BLaER1 (cell line): ENCODE results near the gene HIGD2A.
A peak's percentile ranks its signal among the peaks of the same experiment; 100 is the strongest.

Experiments
- H3K27ac ChIP-seq: shearing (Covaris generic); formaldehyde crosslinking; 2 replicates; pipeline ENCODE4 v1.8.1; 2022
- H3K27me3 ChIP-seq: shearing (Covaris generic); formaldehyde crosslinking; 2 replicates; pipeline ENCODE4 v1.8.1; 2022
- H3K36me3 ChIP-seq: shearing (Covaris generic); formaldehyde crosslinking; 2 replicates; pipeline ENCODE4 v1.8.1; 2022
- H3K4me1 ChIP-seq: shearing (Covaris generic); formaldehyde crosslinking; 2 replicates; pipeline ENCODE4 v1.8.1; 2022
- H3K4me2 ChIP-seq: shearing (Covaris generic); formaldehyde crosslinking; 2 replicates; pipeline ENCODE4 v1.8.1; 2022
- H3K4me3 ChIP-seq: shearing (Covaris generic); formaldehyde crosslinking; 2 replicates; pipeline ENCODE4 v1.8.1; 2022
- H3K9ac ChIP-seq: shearing (Covaris generic); formaldehyde crosslinking; 2 replicates; pipeline ENCODE4 v1.8.1; 2022
- H3K9me3 ChIP-seq: shearing (Covaris generic); formaldehyde crosslinking; 2 replicates; pipeline ENCODE4 v1.8.1; 2022
- H4K20me1 ChIP-seq: shearing (Covaris generic); formaldehyde crosslinking; 2 replicates; pipeline ENCODE4 v1.8.1; 2022
- Cebpa-rat ChIP-seq: shearing (Covaris generic); IDR thresholded peaks from 2 replicates; pipeline ENCODE4 v1.8.1; 2022

Gene HIGD2A

GRCh38 chr5:176391999-176392398, 3.4 kb downstream of the HIGD2A start:
- no peaks in the 10 kb centered on the region for H3K27me3 ChIP-seq
- H4K20me1 ChIP-seq: peaks cover 7% of the 10 kb centered on the region
- no peak overlapping the region for H3K4me3 ChIP-seq
- 0 out of 2 replicates have a peak overlapping the region, but pooled peaks have one; percentile 1 for H3K27ac ChIP-seq
- no peak overlapping the region for H3K4me2 ChIP-seq
- TF ChIP-seq Cebpa-rat: no peak
- H3K9me3 ChIP-seq: no peaks in the 10 kb centered on the region
- H3K9ac ChIP-seq: no peak overlapping the region
- peaks cover 24% of the 10 kb centered on the region for H3K4me1 ChIP-seq
- peaks cover 60% of the 10 kb centered on the region for H3K36me3 ChIP-seq

DNA sequence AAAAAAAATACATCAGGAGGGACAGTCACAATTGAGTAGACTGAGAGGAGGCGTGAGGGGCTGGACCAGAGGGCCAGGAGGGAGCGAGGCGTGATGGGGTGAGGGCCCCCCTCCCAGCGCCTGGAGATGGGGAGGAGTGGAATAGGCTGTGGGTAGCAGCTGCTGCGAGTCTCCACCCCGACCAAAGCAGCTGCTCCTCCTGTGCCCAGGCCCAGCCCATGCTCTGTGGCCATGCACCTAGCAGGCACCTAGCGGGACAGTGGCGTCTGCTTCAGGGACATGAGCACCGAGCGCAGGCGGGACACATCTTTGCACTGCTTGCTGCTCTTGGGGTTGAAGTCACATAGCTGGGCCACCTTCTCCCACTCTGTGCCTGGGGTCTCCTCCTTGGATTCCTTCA, 4.0 kb downstream of the HIGD2A start:
- H3K27ac ChIP-seq: no peak overlapping the region
- peaks cover 2% of the 10 kb centered on the region for H4K20me1 ChIP-seq
- no peak for TF ChIP-seq Cebpa-rat
- H3K9me3 ChIP-seq: no peaks in the 10 kb centered on the region
- H3K27me3 ChIP-seq: no peaks in the 10 kb centered on the region
- H3K4me3 ChIP-seq: no peak overlapping the region
- H3K4me1 ChIP-seq: peaks cover 18% of the 10 kb centered on the region
- H3K9ac ChIP-seq: no peak overlapping the region
- H3K36me3 ChIP-seq: peaks cover 58% of the 10 kb centered on the region
- H3K4me2 ChIP-seq: no peak overlapping the region

DNA sequence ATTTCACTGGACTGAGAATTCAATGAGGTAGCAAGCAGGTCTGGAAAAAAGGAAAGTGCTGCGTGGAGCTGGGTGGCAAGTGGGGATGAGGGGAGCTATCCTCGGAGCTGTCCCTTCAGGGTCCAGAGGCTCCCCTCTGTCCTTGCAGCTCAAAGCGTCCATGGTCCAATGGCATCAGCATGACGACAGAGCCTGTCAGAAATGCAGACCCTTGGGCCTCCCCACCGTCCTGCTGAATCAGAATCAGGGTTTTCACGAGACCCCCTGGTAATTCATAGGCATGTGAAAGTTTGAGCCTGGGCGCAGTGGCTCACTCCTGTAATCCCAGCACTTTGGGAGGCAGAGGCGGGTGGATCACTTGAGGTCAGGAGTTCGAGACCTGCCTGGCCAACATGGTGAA, 5.5 kb downstream of the HIGD2A start:
- Histone ChIP-seq H3K4me1 (peaks cover 17% of the 10 kb centered on the region), H3K27ac (no peak overlapping the region), H3K27me3 (no peaks in the 10 kb centered on the region), H4K20me1 (no peaks in the 10 kb centered on the region), H3K36me3 (peaks cover 62% of the 10 kb centered on the region), H3K9me3 (no peaks in the 10 kb centered on the region), H3K9ac (no peak overlapping the region), H3K4me2 (no peak overlapping the region), H3K4me3 (no peak overlapping the region)
- no peak for TF ChIP-seq Cebpa-rat

DNA sequence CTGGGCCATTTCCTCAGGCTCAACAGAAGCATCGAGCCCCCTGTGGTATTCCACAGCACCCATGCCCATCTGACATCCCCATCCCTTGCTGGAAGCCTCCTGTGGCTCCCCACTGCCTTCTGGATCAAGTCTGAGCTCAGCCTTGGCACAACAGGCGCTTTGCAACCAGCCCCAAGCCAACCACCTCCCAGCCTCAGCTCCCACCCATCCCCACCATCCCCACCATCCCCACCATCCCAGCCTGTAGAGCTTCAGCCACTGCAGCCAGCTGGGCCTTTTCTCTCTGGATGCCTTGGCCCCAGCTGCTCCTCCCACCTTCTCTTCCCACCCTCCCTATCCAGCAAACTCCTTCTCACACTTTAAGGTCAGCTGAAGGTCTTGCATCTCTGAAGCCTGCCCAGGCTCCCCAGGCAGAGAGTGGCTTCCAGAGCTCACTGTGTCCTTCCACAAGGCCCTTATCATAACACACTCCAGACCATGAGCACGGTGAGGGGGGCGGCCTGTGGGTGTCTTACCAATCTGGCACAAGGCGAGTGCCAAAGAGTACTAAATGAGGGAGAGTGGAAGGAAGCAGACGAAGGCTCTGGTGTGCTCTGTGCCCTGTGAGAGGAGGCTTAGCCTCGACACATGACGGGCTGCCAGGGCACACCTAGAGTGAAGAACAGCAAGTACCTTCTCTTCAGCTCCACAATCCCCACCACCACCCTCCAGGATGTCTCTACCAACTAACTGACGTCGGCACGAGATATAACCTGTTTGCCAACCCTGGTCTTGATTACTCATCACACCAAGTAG, 6.5 kb downstream of the HIGD2A start:
- H3K9ac ChIP-seq: no peak overlapping the region
- no peak for TF ChIP-seq Cebpa-rat
- H3K27me3 ChIP-seq: no peaks in the 10 kb centered on the region
- H4K20me1 ChIP-seq: no peaks in the 10 kb centered on the region
- H3K9me3 ChIP-seq: no peaks in the 10 kb centered on the region
- H3K27ac ChIP-seq: no peak overlapping the region
- H3K36me3 ChIP-seq: peaks cover 63% of the 10 kb centered on the region
- peaks cover 11% of the 10 kb centered on the region for H3K4me1 ChIP-seq
- no peak overlapping the region for H3K4me3 ChIP-seq
- H3K4me2 ChIP-seq: no peak overlapping the region

DNA sequence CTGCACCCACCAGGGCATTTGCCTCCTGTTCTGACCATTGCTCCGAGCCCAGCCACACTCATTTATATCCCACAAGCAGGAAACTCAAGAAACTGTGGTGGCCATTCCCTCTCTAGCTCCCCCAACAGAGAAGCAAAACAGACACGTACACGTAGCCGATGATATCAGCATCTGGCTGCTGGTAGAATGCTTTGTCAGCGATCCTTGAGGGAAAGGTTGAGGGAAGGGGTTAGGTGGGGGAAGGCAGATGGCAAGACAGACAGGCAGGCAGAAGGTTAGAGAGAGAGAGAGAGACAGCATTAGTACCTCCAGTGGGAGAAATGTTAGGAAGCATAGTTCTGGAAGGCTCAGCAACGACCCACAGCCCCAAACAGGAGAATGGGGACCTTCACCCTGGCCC, 7.8 kb downstream of the HIGD2A start:
- H3K4me1 ChIP-seq: peaks cover 8% of the 10 kb centered on the region; the same call in 1 of the 2 replicates
- no peak overlapping the region for H3K4me2 ChIP-seq
- H3K9me3 ChIP-seq: no peaks in the 10 kb centered on the region
- no peak for TF ChIP-seq Cebpa-rat
- no peaks in the 10 kb centered on the region for H4K20me1 ChIP-seq
- H3K27ac ChIP-seq: no peak overlapping the region
- no peaks in the 10 kb centered on the region for H3K27me3 ChIP-seq
- no peak overlapping the region for H3K4me3 ChIP-seq
- H3K36me3 ChIP-seq: peaks cover 57% of the 10 kb centered on the region
- no peak overlapping the region for H3K9ac ChIP-seq

DNA sequence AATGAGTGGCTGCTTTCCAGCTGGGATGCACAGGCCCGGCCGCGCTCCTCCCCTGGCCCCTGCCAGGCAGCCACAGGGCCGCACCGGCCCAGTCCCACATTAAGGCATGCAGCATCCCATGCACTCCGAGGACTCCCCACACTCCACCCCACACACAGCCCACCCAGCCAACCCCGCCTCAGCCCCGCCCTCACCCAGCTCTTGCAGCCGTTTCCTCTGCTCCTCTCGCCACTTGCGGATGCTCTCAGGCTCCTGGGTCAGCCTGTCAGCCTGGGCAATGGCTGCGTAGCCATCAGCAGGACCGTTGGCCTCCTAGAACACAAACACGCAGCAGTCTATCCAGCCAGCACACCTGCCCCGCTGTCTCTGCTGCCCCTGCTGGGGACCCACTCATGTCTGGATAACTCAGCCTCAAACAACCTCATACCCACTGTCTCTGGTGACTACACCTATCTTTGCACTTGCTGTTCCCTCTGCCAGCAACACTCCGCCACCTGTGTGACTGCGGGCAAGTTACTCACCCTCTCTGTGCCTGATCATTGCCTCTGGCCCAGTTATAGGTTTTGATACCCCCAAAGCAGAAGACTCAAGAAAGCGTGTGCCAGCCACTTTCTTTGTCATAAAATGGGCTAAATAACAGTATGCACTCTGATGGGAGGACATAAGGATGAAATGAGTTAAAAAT, 9.3 kb downstream of the HIGD2A start:
- no peak for TF ChIP-seq Cebpa-rat
- no peak overlapping the region for H3K27ac ChIP-seq
- no peaks in the 10 kb centered on the region for H3K9me3 ChIP-seq
- H4K20me1 ChIP-seq: no peaks in the 10 kb centered on the region
- H3K4me1 ChIP-seq: no peaks in the 10 kb centered on the region
- H3K27me3 ChIP-seq: no peaks in the 10 kb centered on the region
- H3K4me2 ChIP-seq: no peak overlapping the region
- H3K4me3 ChIP-seq: no peak overlapping the region
- H3K9ac ChIP-seq: no peak overlapping the region
- H3K36me3 ChIP-seq: peaks cover 43% of the 10 kb centered on the region

GRCh38 chr5:176400382-176401156, 12.0 kb downstream of the HIGD2A start:
- H3K9me3 ChIP-seq: no peaks in the 10 kb centered on the region
- H3K27me3 ChIP-seq: no peaks in the 10 kb centered on the region
- peaks cover 7% of the 10 kb centered on the region; the same call in 1 of the 2 replicates for H3K4me1 ChIP-seq
- no peaks in the 10 kb centered on the region for H4K20me1 ChIP-seq
- H3K9ac ChIP-seq: no peak overlapping the region
- TF ChIP-seq Cebpa-rat: no peak
- no peak overlapping the region for H3K4me2 ChIP-seq
- no peak overlapping the region for H3K4me3 ChIP-seq
- peaks cover 44% of the 10 kb centered on the region for H3K36me3 ChIP-seq
- H3K27ac ChIP-seq: no peak overlapping the region

DNA sequence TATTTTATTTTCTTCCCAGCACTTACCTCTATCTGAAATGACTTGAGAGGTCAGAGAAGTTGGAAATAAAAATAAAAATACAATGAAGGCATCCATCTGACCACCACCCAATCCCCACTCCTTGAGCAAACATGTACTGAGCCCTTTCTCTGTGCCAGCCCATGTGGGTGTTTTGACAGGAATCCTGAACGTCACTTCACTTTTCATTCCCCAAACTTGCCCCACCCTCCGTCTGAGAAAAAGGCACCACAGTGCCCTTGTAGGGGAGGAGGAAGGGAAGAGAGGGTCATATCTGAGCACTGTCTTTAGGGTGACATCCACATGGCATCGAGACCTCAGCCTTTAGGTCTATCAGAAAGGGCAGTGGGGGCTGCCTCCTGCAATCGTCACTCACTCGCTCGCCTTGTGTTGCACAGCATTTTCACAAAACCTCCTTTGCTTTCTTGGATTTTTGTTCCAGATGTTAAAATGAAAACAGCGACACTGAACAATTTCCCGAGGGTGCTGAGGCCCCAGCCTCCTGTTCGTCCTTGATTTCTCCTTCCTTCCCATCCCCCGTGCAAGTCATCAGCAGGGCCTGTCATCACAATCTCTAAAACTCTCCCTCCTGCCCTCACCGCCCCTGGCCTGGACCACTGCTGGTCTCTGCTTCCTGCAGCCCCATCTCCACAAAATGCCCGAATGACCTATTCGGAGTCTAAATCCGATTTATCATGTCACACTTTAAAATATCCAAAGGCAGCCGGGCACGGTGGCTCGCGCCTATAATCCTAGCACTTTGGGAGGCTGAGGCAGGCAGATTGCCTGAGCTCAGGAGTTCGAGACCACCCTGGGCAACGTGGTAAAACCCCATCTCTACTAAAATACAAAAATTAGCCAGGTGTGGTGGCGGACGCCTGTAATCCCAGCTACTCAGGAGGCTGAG, 13.0 kb downstream of the HIGD2A start:
- Histone ChIP-seq H3K4me2 (no peak overlapping the region), H3K4me3 (no peak overlapping the region), H3K9me3 (no peaks in the 10 kb centered on the region), H3K4me1 (peaks cover 7% of the 10 kb centered on the region; the same call in 1 of the 2 replicates), H4K20me1 (no peaks in the 10 kb centered on the region), H3K27ac (no peak overlapping the region), H3K27me3 (no peaks in the 10 kb centered on the region), H3K36me3 (peaks cover 46% of the 10 kb centered on the region), H3K9ac (no peak overlapping the region)
- no peak for TF ChIP-seq Cebpa-rat
